ENCODE measurements around the gene NCMAP. TPM values are rescaled to one million over a fixed set of nuclear protein-coding genes. Genes with fewer than 3 reads are reported as not detected.

Gene NCMAP
- total RNA-seq, 1 donor from 2014 or later, result not detected

DNA sequence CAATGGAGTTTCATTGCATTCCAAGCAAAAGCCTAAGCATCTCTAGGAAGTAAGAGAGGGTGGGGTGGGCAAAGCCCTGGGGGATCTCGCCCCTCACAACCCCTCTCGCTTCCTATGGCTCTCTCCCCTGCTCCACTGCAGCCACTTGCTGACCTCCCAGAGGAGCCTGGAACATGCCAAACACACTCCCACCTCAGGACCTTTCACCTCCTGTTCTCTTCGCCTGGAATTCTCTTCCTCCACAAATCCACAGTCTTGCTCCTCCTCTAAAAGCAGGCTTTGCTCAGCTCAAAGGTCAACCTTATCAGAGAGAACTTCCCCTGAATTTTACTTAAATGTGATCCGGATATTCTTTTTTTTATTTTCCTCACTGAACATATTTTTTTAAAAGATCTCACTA lies 66.3 kb downstream of the NCMAP start:
- no peak for DNase-seq (ENCODE audit: low spot score)
- Mint-ChIP-seq H3K4me3 (ENCODE audit: low read depth) (no peak overlapping the region), H3K27me3 (ENCODE audit: low read depth) (peaks cover 30% of the 10 kb centered on the region), H3K36me3 (ENCODE audit: low read depth) (no peaks in the 10 kb centered on the region), H3K4me1 (ENCODE audit: low read depth) (no peaks in the 10 kb centered on the region), H3K9me3 (no peaks in the 10 kb centered on the region), H3K27ac (no peak overlapping the region)
- intact Hi-C loops (cut with micrococcal nuclease), result no loop called here

DNA sequence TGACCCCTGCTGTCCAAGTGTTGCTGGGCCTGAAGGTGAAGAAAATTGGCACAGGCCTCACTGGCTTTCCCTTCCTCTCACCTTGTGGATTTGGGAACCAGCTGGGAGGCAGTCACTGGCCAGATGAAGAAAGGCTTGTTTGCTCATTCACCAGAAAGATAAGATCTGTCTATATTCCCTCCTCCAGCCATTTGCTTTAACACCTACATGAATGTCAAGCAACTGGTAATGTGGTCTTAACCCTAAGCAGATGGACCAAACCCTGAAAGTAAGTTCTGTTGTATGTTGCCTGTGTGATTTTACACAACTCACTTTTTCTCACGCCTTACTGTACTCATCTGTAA lies 76.9 kb downstream of the NCMAP start:
- no peaks in the 10 kb centered on the region for H3K9me3 Mint-ChIP-seq
- intact Hi-C loops (cut with micrococcal nuclease), result no loop called here
- H3K27me3 Mint-ChIP-seq (ENCODE audit: low read depth), result peaks cover 22% of the 10 kb centered on the region
- peaks cover 2% of the 10 kb centered on the region for H3K4me1 Mint-ChIP-seq (ENCODE audit: low read depth)
- no peak for DNase-seq (ENCODE audit: low spot score)
- H3K4me3 Mint-ChIP-seq (ENCODE audit: low read depth), result no peak overlapping the region
- H3K36me3 Mint-ChIP-seq (ENCODE audit: low read depth), result no peaks in the 10 kb centered on the region
- H3K27ac Mint-ChIP-seq, result no peak overlapping the region

DNA sequence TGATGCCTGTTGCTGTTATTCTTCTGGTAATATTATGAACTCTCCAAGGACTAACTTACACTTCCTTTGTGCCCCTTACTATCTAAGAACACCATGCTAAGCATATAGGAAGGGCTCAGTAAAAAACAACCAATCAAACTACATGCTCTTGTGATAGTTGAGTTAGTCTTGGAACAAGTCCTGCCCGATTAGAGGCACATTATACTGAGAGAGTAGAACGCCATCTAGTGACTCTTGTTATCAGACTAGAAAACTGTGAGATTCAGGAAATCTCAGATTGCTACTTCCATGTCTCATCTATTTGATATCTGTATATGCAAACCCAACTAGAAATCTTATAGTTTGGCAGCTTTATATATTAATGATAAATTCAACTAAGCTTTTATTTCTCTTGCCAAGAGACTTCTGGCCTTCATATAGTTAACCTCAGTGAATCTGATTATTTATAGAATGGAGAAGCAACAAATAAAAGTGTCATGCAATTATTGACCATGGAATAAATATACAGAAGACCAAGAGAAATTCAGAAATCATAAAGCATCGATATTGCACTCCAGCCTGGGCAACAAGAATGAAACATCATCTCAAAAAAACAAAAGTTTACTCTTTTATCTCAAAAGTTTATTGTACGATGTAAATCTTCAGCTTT lies 79.4 kb downstream of the NCMAP start:
- intact Hi-C loops (cut with micrococcal nuclease), result loop anchor here (5.0 kb wide), 1 partner anchor 438 kb away; no protein-coding TSS in a partner anchor
- Mint-ChIP-seq H3K27ac (no peak overlapping the region), H3K36me3 (ENCODE audit: low read depth) (no peaks in the 10 kb centered on the region), H3K4me1 (ENCODE audit: low read depth) (peaks cover 7% of the 10 kb centered on the region), H3K27me3 (ENCODE audit: low read depth) (peaks cover 16% of the 10 kb centered on the region), H3K9me3 (no peaks in the 10 kb centered on the region), H3K4me3 (ENCODE audit: low read depth) (no peak overlapping the region)
- no peak for DNase-seq (ENCODE audit: low spot score)

DNA sequence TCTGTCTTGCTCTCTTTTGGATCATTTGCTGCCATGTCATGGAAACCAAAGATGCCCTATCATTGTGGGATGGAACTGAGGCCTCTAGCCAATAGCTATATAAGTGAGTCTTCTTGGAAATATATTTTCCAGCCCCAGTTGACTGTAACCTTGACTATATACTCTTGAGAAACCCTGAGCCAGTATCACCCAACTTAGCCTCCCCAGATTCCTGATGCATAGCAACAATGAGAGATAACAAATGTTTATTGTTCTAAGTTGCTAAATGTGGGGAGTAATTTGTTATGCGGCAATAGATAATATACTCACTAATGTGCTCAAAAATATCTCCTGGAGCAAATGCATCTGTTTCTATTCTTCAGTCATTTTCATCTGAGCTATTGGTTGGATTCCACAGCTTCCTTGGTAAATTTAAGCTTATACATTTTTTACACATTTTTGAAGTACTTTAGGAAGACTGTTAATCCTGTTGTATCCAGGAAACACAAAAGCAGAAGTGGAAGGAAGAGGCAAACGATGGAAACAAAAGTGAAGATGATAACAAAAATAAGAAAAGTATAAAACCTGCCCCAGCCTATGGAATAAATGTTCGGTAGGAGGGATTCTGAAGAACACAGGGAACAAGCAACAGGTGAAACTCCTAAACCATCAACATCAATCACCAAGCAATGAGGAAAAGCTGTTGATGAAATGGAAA lies 80.9 kb downstream of the NCMAP start:
- H3K27ac Mint-ChIP-seq, result no peak overlapping the region
- intact Hi-C loops (cut with micrococcal nuclease), result loop anchor here (5.0 kb wide), 1 partner anchor 440 kb away; no protein-coding TSS in a partner anchor

DNA sequence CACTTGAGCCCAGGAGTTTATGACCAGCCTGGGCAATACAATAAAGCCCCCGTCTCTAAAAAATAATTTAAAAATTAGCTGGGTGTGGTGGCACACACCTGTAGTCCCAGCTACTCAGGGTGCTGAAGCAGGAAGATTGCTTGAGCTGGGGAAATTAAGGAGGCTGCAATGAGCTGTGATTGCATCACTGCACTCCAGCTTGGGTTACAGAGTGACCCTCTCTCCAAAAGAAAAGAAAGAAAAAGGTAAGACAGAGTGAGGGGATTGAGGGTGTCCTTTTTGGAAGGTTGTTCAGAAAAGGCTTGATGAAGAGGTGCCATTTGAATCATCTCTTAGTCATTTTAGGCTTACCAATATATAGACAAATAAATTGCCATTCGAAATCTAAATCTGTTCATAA lies 83.2 kb downstream of the NCMAP start:
- Mint-ChIP-seq H3K27ac (peak overlapping the region; percentile 0), H3K36me3 (ENCODE audit: low read depth) (no peaks in the 10 kb centered on the region), H3K4me3 (ENCODE audit: low read depth) (no peak overlapping the region), H3K9me3 (no peaks in the 10 kb centered on the region), H3K27me3 (ENCODE audit: low read depth) (peaks cover 5% of the 10 kb centered on the region), H3K4me1 (ENCODE audit: low read depth) (peaks cover 14% of the 10 kb centered on the region)
- DNase-seq (ENCODE audit: low spot score), result no peak
- intact Hi-C loops (cut with micrococcal nuclease), result loop anchor here (5.0 kb wide), 1 partner anchor 442 kb away; no protein-coding TSS in a partner anchor

More for the DNA sequence above, 80.9 kb downstream of the NCMAP start:
- no peaks in the 10 kb centered on the region for H3K36me3 Mint-ChIP-seq (ENCODE audit: low read depth)
- peaks cover 13% of the 10 kb centered on the region for H3K27me3 Mint-ChIP-seq (ENCODE audit: low read depth)
- no peak for DNase-seq (ENCODE audit: low spot score)
- H3K9me3 Mint-ChIP-seq, result no peaks in the 10 kb centered on the region
- H3K4me1 Mint-ChIP-seq (ENCODE audit: low read depth), result peaks cover 13% of the 10 kb centered on the region
- H3K4me3 Mint-ChIP-seq (ENCODE audit: low read depth), result no peak overlapping the region

DNA sequence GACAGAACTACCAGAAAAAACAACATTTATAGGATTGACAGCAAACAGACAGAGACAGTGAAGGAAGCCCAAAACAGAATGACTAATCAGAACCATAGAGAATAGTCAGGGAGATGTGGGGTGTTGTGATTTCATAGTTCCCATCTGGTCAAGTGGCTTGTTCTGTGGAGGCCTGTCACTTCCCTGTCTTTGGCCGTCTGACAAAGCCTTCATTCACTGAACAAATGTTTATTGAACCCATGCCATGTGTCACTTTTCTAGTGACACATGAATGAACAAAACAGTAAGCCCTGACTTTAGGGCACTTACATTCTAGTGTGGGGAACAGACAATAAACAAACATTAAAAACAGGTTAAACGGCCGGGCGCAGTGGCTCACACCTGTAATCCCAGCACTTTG lies 84.0 kb downstream of the NCMAP start:
- Mint-ChIP-seq H3K4me3 (ENCODE audit: low read depth) (no peak overlapping the region), H3K27ac (no peak overlapping the region), H3K27me3 (ENCODE audit: low read depth) (peaks cover 5% of the 10 kb centered on the region), H3K9me3 (no peaks in the 10 kb centered on the region), H3K4me1 (ENCODE audit: low read depth) (peaks cover 22% of the 10 kb centered on the region), H3K36me3 (ENCODE audit: low read depth) (peaks cover 5% of the 10 kb centered on the region)
- intact Hi-C loops (cut with micrococcal nuclease), result loop anchor here (5.0 to 10.0 kb wide), 3 partner anchors 443 to 665 kb away; partner anchors contain the start of gene RSRP1
- no peak for DNase-seq (ENCODE audit: low spot score)

DNA sequence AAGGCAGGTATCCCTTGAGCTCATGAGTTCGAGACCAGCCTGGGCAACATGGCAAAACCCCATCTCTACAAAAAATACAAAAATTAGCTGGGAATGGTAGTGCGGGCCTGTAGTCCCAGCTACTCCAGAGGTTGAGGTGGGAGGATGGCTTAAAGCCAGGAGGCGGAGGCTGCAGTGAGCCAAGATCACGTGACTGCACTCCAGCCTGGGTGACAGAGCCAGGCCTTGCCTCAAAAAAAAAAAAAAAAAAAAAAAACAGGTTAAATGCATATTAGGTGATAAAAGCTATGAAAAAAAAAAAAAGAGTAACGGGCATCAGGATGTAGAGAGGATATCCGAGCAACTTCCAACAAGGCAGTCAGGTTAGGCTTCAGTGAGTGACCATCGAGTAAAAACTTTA lies 84.4 kb downstream of the NCMAP start:
- intact Hi-C loops (cut with micrococcal nuclease), result loop anchor here (10.0 kb wide), 2 partner anchors 605 to 665 kb away; partner anchors contain the start of gene RSRP1
- peak overlapping the region; percentile 26 for H3K4me3 Mint-ChIP-seq (ENCODE audit: low read depth)
- H3K27ac Mint-ChIP-seq, result peak overlapping the region; percentile 25
- peaks cover 9% of the 10 kb centered on the region for H3K36me3 Mint-ChIP-seq (ENCODE audit: low read depth)
- no peak for DNase-seq (ENCODE audit: low spot score)
- no peaks in the 10 kb centered on the region for H3K9me3 Mint-ChIP-seq
- H3K27me3 Mint-ChIP-seq (ENCODE audit: low read depth), result peaks cover 4% of the 10 kb centered on the region
- peaks cover 24% of the 10 kb centered on the region for H3K4me1 Mint-ChIP-seq (ENCODE audit: low read depth)

DNA sequence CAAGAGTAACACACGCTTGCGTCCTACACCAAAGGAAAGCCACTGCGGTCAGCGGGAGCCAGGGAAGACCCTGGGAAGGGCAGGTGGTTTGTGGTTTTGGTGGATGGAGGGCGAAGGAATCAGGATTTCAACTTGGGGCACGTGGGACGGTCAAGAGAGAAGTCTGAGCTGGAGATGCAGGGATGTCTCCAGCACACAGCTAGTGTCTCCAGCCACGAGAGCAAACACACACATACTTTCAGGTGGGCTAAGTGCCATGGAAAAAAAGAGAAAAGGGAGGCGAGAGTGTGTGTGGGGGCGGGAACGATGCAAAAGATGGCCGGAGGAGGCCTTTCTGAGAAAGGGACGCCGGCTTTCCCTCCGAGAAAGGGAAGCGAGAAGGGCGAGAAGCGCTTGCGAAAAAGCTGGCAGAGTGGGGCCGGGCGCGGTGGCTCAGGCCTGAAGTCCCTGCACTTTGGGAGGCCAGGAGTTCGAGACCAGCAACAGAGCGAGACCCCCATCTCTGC lies 85.8 kb downstream of the NCMAP start:
- peaks cover 33% of the 10 kb centered on the region for H3K4me1 Mint-ChIP-seq (ENCODE audit: low read depth)
- intact Hi-C loops (cut with micrococcal nuclease), result loop anchor here (2.0 to 10.0 kb wide), 6 partner anchors 101 to 667 kb away; partner anchors contain the start of genes CLIC4, RSRP1 and STPG1
- H3K9me3 Mint-ChIP-seq, result no peaks in the 10 kb centered on the region

DNA sequence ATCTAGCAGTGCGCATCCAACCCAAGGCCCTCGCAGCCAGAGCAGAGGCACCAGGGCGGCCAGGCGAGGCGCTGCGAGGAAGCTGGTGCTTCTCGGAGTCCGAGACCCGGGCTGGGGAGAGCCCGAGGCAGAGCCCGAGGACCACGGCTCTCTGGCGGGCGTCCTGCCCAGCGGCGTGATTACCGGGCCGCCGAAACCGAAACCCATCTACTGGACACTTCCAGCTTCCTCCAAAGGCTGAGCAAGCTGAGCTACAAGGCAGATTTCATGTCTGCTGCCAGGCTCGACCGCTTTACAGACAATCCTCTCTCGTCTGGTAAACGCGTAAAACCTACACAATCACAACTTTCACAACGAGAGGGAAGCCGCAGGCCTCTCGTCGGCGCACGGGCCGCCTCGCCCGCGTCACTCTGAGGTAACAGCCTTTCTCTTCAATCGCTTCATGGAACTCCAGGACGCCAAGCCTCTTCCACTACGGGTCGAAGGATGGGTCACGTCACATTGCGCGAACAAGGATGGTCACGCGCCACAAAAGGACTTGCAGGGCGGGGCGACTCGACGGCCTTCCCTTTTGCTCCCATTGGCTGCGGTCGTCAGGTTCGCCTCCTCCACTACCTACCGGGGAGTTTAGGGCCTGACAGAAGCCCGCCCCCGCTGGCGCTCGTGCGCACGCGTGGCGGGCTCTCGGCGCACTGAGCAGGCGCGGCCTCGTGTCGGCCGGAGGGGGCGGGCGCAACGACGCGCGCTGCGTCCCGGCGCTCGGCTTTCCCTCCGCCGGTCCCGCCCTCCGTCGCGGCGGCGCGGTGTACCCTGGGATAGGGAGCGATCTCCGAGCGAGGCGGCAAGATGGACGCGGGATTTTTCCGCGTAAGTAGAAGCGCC lies 86.8 kb downstream of the NCMAP start, which contains the start of gene SRRM1:
Gene SRRM1, plus strand, starts transcription at position 822 of the 882 bp plus-strand sequence. Its CDS starts 25 bp downstream, at position 847.
- intact Hi-C loops (cut with micrococcal nuclease), result loop anchor here (1.0 to 10.0 kb wide), 7 partner anchors 102 to 668 kb away; partner anchors contain the start of genes CLIC4, RCAN3, RSRP1 and STPG1
- Mint-ChIP-seq H3K36me3 (ENCODE audit: low read depth) (peaks cover 32% of the 10 kb centered on the region), H3K4me1 (ENCODE audit: low read depth) (peaks cover 38% of the 10 kb centered on the region), H3K27me3 (ENCODE audit: low read depth) (no peaks in the 10 kb centered on the region), H3K9me3 (no peaks in the 10 kb centered on the region), H3K27ac (peak within 1 kb of the TSS; percentile 97), H3K4me3 (ENCODE audit: low read depth) (peak within 1 kb of the TSS; percentile 90)
- peak; percentile 99 for DNase-seq (ENCODE audit: low spot score)

More for the DNA sequence above, 85.8 kb downstream of the NCMAP start:
- peak overlapping the region; percentile 97 for H3K27ac Mint-ChIP-seq
- H3K27me3 Mint-ChIP-seq (ENCODE audit: low read depth), result peaks cover 4% of the 10 kb centered on the region
- no peak for DNase-seq (ENCODE audit: low spot score)
- peak overlapping the region; percentile 90 for H3K4me3 Mint-ChIP-seq (ENCODE audit: low read depth)
- H3K36me3 Mint-ChIP-seq (ENCODE audit: low read depth), result peaks cover 21% of the 10 kb centered on the region

DNA sequence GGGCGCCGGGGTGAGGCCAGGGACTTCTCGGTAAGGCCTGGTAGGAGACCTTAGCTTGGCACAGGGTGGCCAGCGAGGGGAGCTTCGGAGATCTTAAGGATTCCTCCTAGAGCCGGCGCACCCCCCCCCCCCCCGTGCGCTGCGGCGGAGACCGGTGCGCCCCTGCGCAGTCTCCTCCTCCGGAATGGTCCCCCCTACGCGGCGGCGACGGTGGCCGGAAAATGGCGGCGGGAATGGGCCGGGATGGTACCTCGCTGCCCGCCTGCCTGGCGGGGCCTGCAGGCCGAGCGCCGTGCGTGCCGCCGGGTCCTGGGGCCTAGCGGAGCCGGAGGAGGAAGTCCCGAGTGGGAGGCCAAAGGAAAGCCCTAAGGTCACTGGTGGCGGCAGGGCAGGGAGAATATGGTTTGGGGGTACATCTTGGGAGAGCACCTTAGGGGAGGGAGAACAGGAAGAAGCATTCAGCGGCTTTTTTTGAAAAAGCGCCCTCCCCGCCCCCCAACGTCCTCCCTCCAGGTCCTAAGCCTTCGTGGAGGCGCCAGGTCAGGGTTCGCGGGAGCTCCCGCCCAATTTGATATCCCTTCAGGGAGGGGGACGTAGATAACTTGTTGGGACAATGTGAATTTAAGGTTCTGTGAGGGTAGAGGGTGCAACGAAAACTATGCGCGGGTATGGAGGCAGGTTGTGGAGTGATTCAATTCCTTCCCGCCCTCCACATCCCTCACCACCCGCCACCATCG lies 87.6 kb downstream of the NCMAP start:
- H3K4me1 Mint-ChIP-seq (ENCODE audit: low read depth), result peaks cover 40% of the 10 kb centered on the region
- peak overlapping the region; percentile 73 for H3K27ac Mint-ChIP-seq
- peaks cover 40% of the 10 kb centered on the region for H3K36me3 Mint-ChIP-seq (ENCODE audit: low read depth)
- intact Hi-C loops (cut with micrococcal nuclease), result loop anchor here (1.0 to 10.0 kb wide), 7 partner anchors 101 to 669 kb away; partner anchors contain the start of genes CLIC4, RCAN3, RSRP1 and STPG1
- peak overlapping the region; percentile 90 for H3K4me3 Mint-ChIP-seq (ENCODE audit: low read depth)
- H3K9me3 Mint-ChIP-seq, result no peaks in the 10 kb centered on the region
- H3K27me3 Mint-ChIP-seq (ENCODE audit: low read depth), result no peaks in the 10 kb centered on the region
- no peak for DNase-seq (ENCODE audit: low spot score)

DNA sequence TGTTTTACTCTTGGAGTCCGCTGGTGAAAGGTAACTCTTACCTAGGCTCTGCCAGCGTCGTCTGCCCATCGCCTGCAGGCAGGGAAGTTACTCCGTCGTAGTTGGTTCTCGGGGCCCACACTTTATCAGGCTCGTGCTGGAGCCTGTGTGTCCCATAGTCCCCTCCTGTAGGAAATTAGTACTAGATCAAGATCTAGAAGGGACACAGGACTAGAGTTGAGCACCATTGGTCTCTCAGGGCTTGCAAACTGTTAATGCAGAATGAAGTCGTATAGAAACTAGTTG lies 88.2 kb downstream of the NCMAP start:
- Mint-ChIP-seq H3K36me3 (ENCODE audit: low read depth) (peaks cover 45% of the 10 kb centered on the region), H3K4me1 (ENCODE audit: low read depth) (peaks cover 41% of the 10 kb centered on the region), H3K27me3 (ENCODE audit: low read depth) (no peaks in the 10 kb centered on the region), H3K27ac (peak overlapping the region; percentile 67), H3K4me3 (ENCODE audit: low read depth) (peak overlapping the region; percentile 90), H3K9me3 (no peaks in the 10 kb centered on the region)
- intact Hi-C loops (cut with micrococcal nuclease), result loop anchor here (10.0 kb wide), 2 partner anchors 601 to 669 kb away; partner anchors contain the start of gene RSRP1
- no peak for DNase-seq (ENCODE audit: low spot score)

Data from activated T-helper 2 cell treated with anti-CD3 and anti-CD28 coated beads, Interferon-gamma antibody, Interleukin-2, Interleukin-4, amounts not matched to agents 10 μg/mL and 5 μg/mL and 100 μg/mL, durations not matched to agents 14 hours and 24 hours and 36 hours (primary cell).